ENCODE results near the gene UBN1. TPM values are rescaled to one million over a fixed set of nuclear protein-coding genes. Genes with fewer than 3 reads are reported as not detected.

The UBN1 gene
- total RNA-seq, 4 donors from 2014 or later, result 12.3 to 22.7 (median 19.6) TPM

GRCh38 chr16:4917117-4917516 is 69.8 kb downstream of the UBN1 start:
- H3K9me3 ChIP-seq, result no peaks in the 10 kb centered on the region
- H3K27me3 ChIP-seq, result no peaks in the 10 kb centered on the region
- 34 to 37% methylated on average over 4 of the region's 4 CpGs for WGBS, 2 donors
- peaks cover 5 to 67% (median 8%) of the 10 kb centered on the region in 3 donors for H3K36me3 ChIP-seq
- peak overlapping the region; percentile 69 to 97 (median 84) for H3K27ac ChIP-seq
- intact Hi-C loops (cut with DNase I), result no loop called here
- peaks cover 11 to 94% (median 28%) of the 10 kb centered on the region in 3 donors for H3K4me1 ChIP-seq
- no peak overlapping the region for H3K4me3 ChIP-seq
- DNase-seq, result no peak
- TF ChIP-seq POLR2A (IDR thresholded peaks at IDR 0.05) (no peak), CTCF (IDR thresholded peaks at IDR 0.05) (no peak)

GRCh38 chr16:4918781-4919251 is 71.5 kb downstream of the UBN1 start:
- DNase-seq, result no peak
- Histone ChIP-seq H3K9me3 (no peaks in the 10 kb centered on the region), H3K36me3 (peaks cover 1 to 57% (median 6%) of the 10 kb centered on the region in 3 donors), H3K4me1 (peaks cover 15 to 98% (median 45%) of the 10 kb centered on the region in 3 donors), H3K4me3 (no peak overlapping the region), H3K27ac (peak overlapping the region; percentile 72 to 97 (median 90)), H3K27me3 (no peaks in the 10 kb centered on the region)
- WGBS, 2 donors, result 15 to 28% methylated on average over 4 of the region's 13 CpGs
- intact Hi-C loops (cut with DNase I), result no loop called here
- TF ChIP-seq POLR2A (IDR thresholded peaks at IDR 0.05) (no peak), CTCF (IDR thresholded peaks at IDR 0.05) (no peak)

GRCh38 chr16:4920826-4921225 is 73.5 kb downstream of the UBN1 start:
- H3K4me1 ChIP-seq, result peaks cover 31 to 99% (median 66%) of the 10 kb centered on the region in 3 donors
- no peaks in the 10 kb centered on the region for H3K9me3 ChIP-seq
- H3K27me3 ChIP-seq, result no peaks in the 10 kb centered on the region
- peak overlapping the region; percentile 69 to 97 (median 90) for H3K27ac ChIP-seq
- intact Hi-C loops (cut with DNase I), result no loop called here
- WGBS, 2 donors, result 40% methylated on average over 3 of the region's 5 CpGs; no CpG with 5 or more reads in 1 of the 2 donors
- no peak for TF ChIP-seq POLR2A (IDR thresholded peaks at IDR 0.05)
- no peak for TF ChIP-seq CTCF (IDR thresholded peaks at IDR 0.05)
- H3K36me3 ChIP-seq, result peaks cover 0 to 38% (median 3%) of the 10 kb centered on the region in 3 donors
- no peak overlapping the region for H3K4me3 ChIP-seq
- no peak for DNase-seq

GRCh38 chr16:4922721-4923342 is 75.6 kb downstream of the UBN1 start:
- peak overlapping the region in 2 of 4 donors; percentile 14 to 22 for H3K4me3 ChIP-seq
- TF ChIP-seq CTCF (IDR thresholded peaks at IDR 0.05), result peak in 3 of 6 experiments; percentile 8 to 44 (median 12)
- peak in 1 of 4 donors; percentile 13 for TF ChIP-seq POLR2A (IDR thresholded peaks at IDR 0.05)
- peaks cover 0 to 35% (median 3%) of the 10 kb centered on the region in 3 donors for H3K36me3 ChIP-seq
- H3K27me3 ChIP-seq, result no peaks in the 10 kb centered on the region
- 33 to 37% methylated on average over 17 to 18 of the region's 18 CpGs for WGBS, 2 donors
- intact Hi-C loops (cut with DNase I), result no loop called here
- no peak for DNase-seq
- H3K9me3 ChIP-seq, result peaks cover 0 to 4% (median 0%) of the 10 kb centered on the region in 3 donors
- peaks cover 33 to 94% (median 61%) of the 10 kb centered on the region in 3 donors for H3K4me1 ChIP-seq
- H3K27ac ChIP-seq, result peak overlapping the region; percentile 83 to 97 (median 90)

- Histone ChIP-seq H3K4me1 (peaks cover 29 to 94% (median 54%) of the 10 kb centered on the region in 3 donors), H3K4me3 (peak overlapping the region in 2 of 4 donors; percentile 22 to 30)
- intact Hi-C loops (cut with DNase I), result no loop called here
Observed at GRCh38 chr16:4923853-4924252, 76.6 kb downstream of the UBN1 start.

More at GRCh38 chr16:4923853-4924252, 76.6 kb downstream of the UBN1 start:
- H3K27ac ChIP-seq, result peak overlapping the region; percentile 83 to 97 (median 90)
- DNase-seq, result no peak
- H3K36me3 ChIP-seq, result peaks cover 0 to 45% (median 3%) of the 10 kb centered on the region in 3 donors
- TF ChIP-seq POLR2A (IDR thresholded peaks at IDR 0.05) (no peak), CTCF (IDR thresholded peaks at IDR 0.05) (no peak)
- WGBS, 2 donors, result 63 to 68% methylated on average over 6 of the region's 6 CpGs
- H3K27me3 ChIP-seq, result no peaks in the 10 kb centered on the region
- H3K9me3 ChIP-seq, result peaks cover 0 to 4% (median 0%) of the 10 kb centered on the region in 3 donors

All from esophagus squamous epithelium (tissue), 5 donors.